Transverse colon (tissue), 4 donors: ENCODE data around the gene KCTD2.

ENCODE experiments used
- POLR2A ChIP-seq: fragments of 450-650 bp; IDR thresholded peaks from one replicate; pipeline ENCODE4 v1.6.1; 2016; ENCODE audit warnings: antibody characterized with exemption, mild to moderate bottlenecking, moderate library complexity
- POLR2AphosphoS5 ChIP-seq, 3 donors: sonication (generic); formaldehyde crosslinking; IDR thresholded peaks; one replicate each; pipeline ENCODE4 v1.6.1; 2016; ENCODE audit warnings: antibody characterized with exemption in 3 of 3
- TF ChIP-seq, protein P1 (sequence below), 5 experiments: fragments of 200-600 bp in 3 of 5; fragments of 450-650 bp in 2 of 5; sonication (generic) in 3 of 5; IDR thresholded peaks; 1 replicate in 2 of 5; 2 replicates in 3 of 5; pipeline ENCODE4 v1.5.1; 2016 to 2017; ENCODE audit warnings: antibody characterized with exemption in 5 of 5, inconsistent platforms in 3 of 5, mild to moderate bottlenecking in 2 of 5, moderate library complexity in 1 of 5

DNA sequence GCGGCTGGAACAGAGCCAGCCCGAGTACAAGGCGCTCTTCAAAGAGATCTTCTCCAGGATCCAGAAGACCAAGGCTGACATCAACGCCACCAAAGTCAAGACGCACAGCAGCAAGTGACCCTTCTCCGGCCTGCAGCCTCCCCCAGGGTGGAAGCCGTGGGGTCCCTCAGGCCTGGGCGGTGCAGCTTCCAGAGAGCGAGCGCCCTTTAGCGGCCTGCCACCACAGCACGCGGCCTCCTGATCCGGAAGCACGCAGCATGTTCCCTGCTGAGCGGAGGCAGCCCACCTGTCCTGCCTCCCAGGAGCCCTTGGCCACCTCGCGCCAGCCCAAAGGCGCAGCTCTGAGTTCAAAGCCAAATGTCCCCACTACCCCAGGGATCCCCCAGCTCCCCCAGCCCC, 43.1 kb upstream of the KCTD2 start:
- TF ChIP-seq, protein P1, sequence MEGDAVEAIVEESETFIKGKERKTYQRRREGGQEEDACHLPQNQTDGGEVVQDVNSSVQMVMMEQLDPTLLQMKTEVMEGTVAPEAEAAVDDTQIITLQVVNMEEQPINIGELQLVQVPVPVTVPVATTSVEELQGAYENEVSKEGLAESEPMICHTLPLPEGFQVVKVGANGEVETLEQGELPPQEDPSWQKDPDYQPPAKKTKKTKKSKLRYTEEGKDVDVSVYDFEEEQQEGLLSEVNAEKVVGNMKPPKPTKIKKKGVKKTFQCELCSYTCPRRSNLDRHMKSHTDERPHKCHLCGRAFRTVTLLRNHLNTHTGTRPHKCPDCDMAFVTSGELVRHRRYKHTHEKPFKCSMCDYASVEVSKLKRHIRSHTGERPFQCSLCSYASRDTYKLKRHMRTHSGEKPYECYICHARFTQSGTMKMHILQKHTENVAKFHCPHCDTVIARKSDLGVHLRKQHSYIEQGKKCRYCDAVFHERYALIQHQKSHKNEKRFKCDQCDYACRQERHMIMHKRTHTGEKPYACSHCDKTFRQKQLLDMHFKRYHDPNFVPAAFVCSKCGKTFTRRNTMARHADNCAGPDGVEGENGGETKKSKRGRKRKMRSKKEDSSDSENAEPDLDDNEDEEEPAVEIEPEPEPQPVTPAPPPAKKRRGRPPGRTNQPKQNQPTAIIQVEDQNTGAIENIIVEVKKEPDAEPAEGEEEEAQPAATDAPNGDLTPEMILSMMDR (IDR thresholded peaks at IDR 0.05): no peak
- TF ChIP-seq POLR2A: no peak
- TF ChIP-seq POLR2AphosphoS5 (IDR thresholded peaks at IDR 0.05): no peak
